GM18505 (cell line): ENCODE data around the gene SIKE1.
A peak's percentile ranks its signal among the peaks of the same experiment; 100 is the strongest.
"Not testable (repeated sequence)": the region's sequence is repeated elsewhere in the genome, so short reads cannot be mapped to it uniquely, and the experiment has no call there.

Experiments used
- ATAC-seq: cut with Tn5 transposase; IDR thresholded peaks from one replicate; pipeline ENCODE4 v1.9.1; 2021; ENCODE audit not compliant: unreplicated experiment
- POLR2A ChIP-seq: IDR thresholded peaks from 4 replicates; pipeline ENCODE4 v1.6.1; 2011; ENCODE audit warnings: borderline replicate concordance; ENCODE audit not compliant: insufficient read depth, insufficient read length; ENCODE audit errors: extremely low read depth

The SIKE1 gene

GRCh38 chr1:114780344-114781226, at the start of gene SIKE1:
Gene SIKE1 (minus strand): TSS chr1:114780685. CDS start chr1:114780607, 78 bp downstream.
- TF ChIP-seq POLR2A = peak; percentile 99
- peak; percentile 98 for ATAC-seq

- ATAC-seq = not testable (repeated sequence)
These were observed 49.6 kb upstream of the SIKE1 start for GRCh38 chr1:114830075-114830474.

- TF ChIP-seq POLR2A = no peak
- no peak for ATAC-seq
These were observed 47.8 kb upstream of the SIKE1 start for GRCh38 chr1:114828251-114828650.

- TF ChIP-seq POLR2A = no peak
These were observed 41.5 kb upstream of the SIKE1 start for GRCh38 chr1:114821978-114822377.

GRCh38 chr1:114820392-114820791, 39.9 kb upstream of the SIKE1 start:
- no peak for TF ChIP-seq POLR2A
- no peak for ATAC-seq

More at GRCh38 chr1:114821978-114822377, 41.5 kb upstream of the SIKE1 start:
- no peak for ATAC-seq

GRCh38 chr1:114819869-114820268, 39.4 kb upstream of the SIKE1 start:
- TF ChIP-seq POLR2A = no peak
- ATAC-seq = no peak

- not testable (repeated sequence) for ATAC-seq
These were observed 24.0 kb upstream of the SIKE1 start for GRCh38 chr1:114804449-114804848.

- no peak for TF ChIP-seq POLR2A
- no peak for ATAC-seq
These were observed 22.5 kb upstream of the SIKE1 start for GRCh38 chr1:114803001-114803400.

- TF ChIP-seq POLR2A = no peak
- ATAC-seq = no peak
These were observed 13.6 kb upstream of the SIKE1 start for GRCh38 chr1:114794038-114794437.

- not testable (repeated sequence) for ATAC-seq
These were observed 10.1 kb upstream of the SIKE1 start for GRCh38 chr1:114790581-114790980.

- not testable (repeated sequence) for ATAC-seq
These were observed 6.0 kb upstream of the SIKE1 start for GRCh38 chr1:114786440-114786839.

- no peak for TF ChIP-seq POLR2A
- no peak for ATAC-seq
These were observed 2.0 kb upstream of the SIKE1 start for GRCh38 chr1:114782476-114782875.

- TF ChIP-seq POLR2A = no peak
- ATAC-seq = no peak
These were observed 763 bp downstream of the SIKE1 start for GRCh38 chr1:114779722-114780121.

- not testable (repeated sequence) for ATAC-seq
These were observed 3.8 kb downstream of the SIKE1 start for GRCh38 chr1:114776726-114777125.

- no peak for ATAC-seq
These were observed 8.5 kb downstream of the SIKE1 start for GRCh38 chr1:114771992-114772391.

More at GRCh38 chr1:114771992-114772391, 8.5 kb downstream of the SIKE1 start:
- TF ChIP-seq POLR2A = no peak
